ENCODE data around the gene GCC2. TPM values are rescaled to one million over a fixed set of nuclear protein-coding genes. Genes with fewer than 3 reads are reported as not detected.

GCC2 gene
- total RNA-seq, 1 donor from 2014 or later = 30.0 TPM

- TF ChIP-seq CTCF (IDR thresholded peaks at IDR 0.05) = no peak
- no peak for TF ChIP-seq POLR2A (IDR thresholded peaks at IDR 0.05)
- TF ChIP-seq POLR2AphosphoS5 (IDR thresholded peaks at IDR 0.05; ENCODE audit: insufficient read depth in 1 of 2, low read depth in 1 of 2) = no peak
- no peaks in the 10 kb centered on the region for H3K27me3 ChIP-seq
- no peak overlapping the region for H3K4me3 ChIP-seq
- no peaks in the 10 kb centered on the region for H3K9me3 ChIP-seq
- no peaks in the 10 kb centered on the region for H3K4me1 ChIP-seq
- no peaks in the 10 kb centered on the region for H3K36me3 ChIP-seq
- H3K27ac ChIP-seq = no peak overlapping the region
- intact Hi-C loops (cut with DNase I) = no loop called here
- no peak for DNase-seq (ENCODE audit: extremely low spot score in 2 of 2)
Measured at GRCh38 chr2:108414256-108414876, 34.6 kb upstream of the GCC2 start.

GRCh38 chr2:108414945-108415344 is 34.1 kb upstream of the GCC2 start:
- DNase-seq (ENCODE audit: extremely low spot score in 2 of 2) = no peak
- H3K27ac ChIP-seq = no peak overlapping the region
- H3K9me3 ChIP-seq = no peaks in the 10 kb centered on the region
- H3K36me3 ChIP-seq = no peaks in the 10 kb centered on the region
- H3K4me3 ChIP-seq = no peak overlapping the region
- intact Hi-C loops (cut with DNase I) = no loop called here
- TF ChIP-seq POLR2A (IDR thresholded peaks at IDR 0.05) = no peak
- H3K27me3 ChIP-seq = no peaks in the 10 kb centered on the region
- no peaks in the 10 kb centered on the region for H3K4me1 ChIP-seq

GRCh38 chr2:108417254-108417653 is 31.8 kb upstream of the GCC2 start:
- TF ChIP-seq CTCF (IDR thresholded peaks at IDR 0.05) (no peak), POLR2AphosphoS5 (IDR thresholded peaks at IDR 0.05; ENCODE audit: insufficient read depth in 1 of 2, low read depth in 1 of 2) (no peak), POLR2A (IDR thresholded peaks at IDR 0.05) (no peak)
- Histone ChIP-seq H3K27ac (no peak overlapping the region), H3K36me3 (no peaks in the 10 kb centered on the region), H3K4me3 (no peak overlapping the region), H3K4me1 (no peaks in the 10 kb centered on the region), H3K27me3 (no peaks in the 10 kb centered on the region), H3K9me3 (no peaks in the 10 kb centered on the region)
- DNase-seq (ENCODE audit: extremely low spot score in 2 of 2) = no peak
- intact Hi-C loops (cut with DNase I) = no loop called here

- no peaks in the 10 kb centered on the region for H3K9me3 ChIP-seq
- no peaks in the 10 kb centered on the region for H3K4me1 ChIP-seq
- no peaks in the 10 kb centered on the region for H3K36me3 ChIP-seq
- no peaks in the 10 kb centered on the region for H3K27me3 ChIP-seq
- TF ChIP-seq POLR2A (IDR thresholded peaks at IDR 0.05) = no peak
- TF ChIP-seq POLR2AphosphoS5 (IDR thresholded peaks at IDR 0.05; ENCODE audit: insufficient read depth in 1 of 2, low read depth in 1 of 2) = no peak
- no peak for TF ChIP-seq CTCF (IDR thresholded peaks at IDR 0.05)
- H3K4me3 ChIP-seq = no peak overlapping the region
- H3K27ac ChIP-seq = no peak overlapping the region
- no peak for DNase-seq (ENCODE audit: extremely low spot score in 2 of 2)
- intact Hi-C loops (cut with DNase I) = no loop called here
Measured at GRCh38 chr2:108418416-108418815, 30.6 kb upstream of the GCC2 start.

GRCh38 chr2:108423067-108423466 is 25.9 kb upstream of the GCC2 start:
- no peak overlapping the region for H3K4me3 ChIP-seq
- H3K4me1 ChIP-seq = no peaks in the 10 kb centered on the region
- no peak overlapping the region for H3K27ac ChIP-seq
- H3K36me3 ChIP-seq = no peaks in the 10 kb centered on the region
- TF ChIP-seq POLR2A (IDR thresholded peaks at IDR 0.05) = no peak
- TF ChIP-seq CTCF (IDR thresholded peaks at IDR 0.05) = no peak
- TF ChIP-seq POLR2AphosphoS5 (IDR thresholded peaks at IDR 0.05; ENCODE audit: insufficient read depth in 1 of 2, low read depth in 1 of 2) = no peak
- no peaks in the 10 kb centered on the region for H3K27me3 ChIP-seq
- no peak for DNase-seq (ENCODE audit: extremely low spot score in 2 of 2)
- no peaks in the 10 kb centered on the region for H3K9me3 ChIP-seq
- intact Hi-C loops (cut with DNase I) = no loop called here

Measured in vagina (tissue), 2 donors.